CD4-positive, alpha-beta T cell (primary cell): ENCODE results near the gene ZNF627. TPM values are rescaled to one million over a fixed set of nuclear protein-coding genes. Genes with fewer than 3 reads are reported as not detected.
A peak's percentile ranks its signal among the peaks of the same experiment; 100 is the strongest.

Experiments used
- ATAC-seq: fragments of 200-7000 bp; cut with Tn5 transposase; one replicate; pipeline ENCODE4 v1.10.0; 2022; ENCODE audit warnings: mild to moderate bottlenecking; ENCODE audit not compliant: poor library complexity
- CTCF ChIA-PET: fragments of 350-600 bp; sonication (Branson Sonifier 250); formaldehyde crosslinking; loops from one replicate; lab custom pipeline; 2021; ENCODE audit warnings: antibody characterized with exemption, inconsistent platforms; lab: Charles Lee
- POLR2A ChIA-PET: fragments of 350-600 bp; sonication (Branson Sonifier 250); formaldehyde crosslinking; loops from one replicate; lab custom pipeline; 2021; ENCODE audit warnings: antibody characterized with exemption, inconsistent platforms; lab: Charles Lee
- DNase-seq, 14 experiments: peaks; one replicate each; pipeline ENCODE4 v3.0.0-alpha.2; 2013 to 2020; ENCODE audit warnings: mixed read lengths in 2 of 14
- H3K27ac ChIP-seq, 2 donors: one replicate each; pipeline versions ENCODE4 v1.5.1 to v1.7.0; 2013; ENCODE audit warnings: low read length in 2 of 2, low read depth in 1 of 2, mild to moderate bottlenecking in 1 of 2
- H3K27me3 ChIP-seq, 2 experiments: 1 replicate in 1 of 2; 2 replicates in 1 of 2; pipeline versions ENCODE4 v1.6.1 to v1.7.0; 2013; ENCODE audit warnings: low read length in 2 of 2, control low read depth in 1 of 2, mild to moderate bottlenecking in 1 of 2, moderate library complexity in 1 of 2; ENCODE audit not compliant: insufficient read depth in 2 of 2, control insufficient read depth in 1 of 2
- H3K36me3 ChIP-seq: one replicate; pipeline ENCODE4 v1.6.1; 2013; ENCODE audit warnings: low read length, control low read depth; ENCODE audit not compliant: insufficient read depth
- H3K4me1 ChIP-seq: one replicate; pipeline ENCODE4 v1.6.1; 2013; ENCODE audit warnings: low read length, control low read depth; ENCODE audit not compliant: insufficient read depth
- H3K4me3 ChIP-seq: one replicate; pipeline ENCODE4 v1.5.1; 2013; ENCODE audit warnings: mild to moderate bottlenecking, low read length, moderate library complexity
- H3K9me3 ChIP-seq, 2 experiments: 1 replicate in 1 of 2; 2 replicates in 1 of 2; pipeline versions ENCODE4 v1.6.1 to v1.7.0; 2013; ENCODE audit warnings: low read length in 2 of 2, mild to moderate bottlenecking in 2 of 2, control low read depth in 1 of 2, moderate library complexity in 1 of 2; ENCODE audit not compliant: control insufficient read depth in 1 of 2, insufficient read depth in 1 of 2
- H3K27ac Mint-ChIP-seq: one replicate; pipeline ENCODE4 v1.8.0; 2020; ENCODE audit warnings: mixed read lengths
- H3K27me3 Mint-ChIP-seq: one replicate; pipeline ENCODE4 v1.8.0; 2021; ENCODE audit warnings: mixed read lengths
- H3K36me3 Mint-ChIP-seq: one replicate; pipeline ENCODE4 v1.8.0; 2021; ENCODE audit warnings: low read depth, mixed read lengths
- H3K4me1 Mint-ChIP-seq: one replicate; pipeline ENCODE4 v1.8.0; 2021; ENCODE audit warnings: low read depth, mixed read lengths
- H3K4me3 Mint-ChIP-seq: one replicate; pipeline ENCODE4 v1.8.0; 2020; ENCODE audit warnings: mild to moderate bottlenecking, mixed read lengths
- H3K9me3 Mint-ChIP-seq: one replicate; pipeline ENCODE4 v1.8.0; 2020; ENCODE audit warnings: mixed read lengths
- intact Hi-C, 2 experiments: fragments of 100-400 bp; cut with DNase I in 1 of 2; cut with micrococcal nuclease in 1 of 2; formaldehyde crosslinking; loops; one replicate each; pipeline versions ENCODE4 v1.15.1 to v1.9.0; 2023 to 2025; cut with DNase I, micrococcal nuclease
- total RNA-seq, 174 experiments: library from RNA in 2 of 174; stranded (reverse) in 2 of 174; gene quantifications; one replicate each; pipeline ENCODE4 v1.2.3 and lab custom pipeline; 2021 to 2026
- TF ChIP-seq, protein P1 (sequence below): fragments of 200-600 bp; IDR thresholded peaks from one replicate; pipeline ENCODE4 v1.8.0; 2022; ENCODE audit warnings: antibody characterized with exemption, mild to moderate bottlenecking

The ZNF627 gene
- total RNA-seq, 2 experiments from 2014 or later = 11.7 to 12.7 TPM

DNA sequence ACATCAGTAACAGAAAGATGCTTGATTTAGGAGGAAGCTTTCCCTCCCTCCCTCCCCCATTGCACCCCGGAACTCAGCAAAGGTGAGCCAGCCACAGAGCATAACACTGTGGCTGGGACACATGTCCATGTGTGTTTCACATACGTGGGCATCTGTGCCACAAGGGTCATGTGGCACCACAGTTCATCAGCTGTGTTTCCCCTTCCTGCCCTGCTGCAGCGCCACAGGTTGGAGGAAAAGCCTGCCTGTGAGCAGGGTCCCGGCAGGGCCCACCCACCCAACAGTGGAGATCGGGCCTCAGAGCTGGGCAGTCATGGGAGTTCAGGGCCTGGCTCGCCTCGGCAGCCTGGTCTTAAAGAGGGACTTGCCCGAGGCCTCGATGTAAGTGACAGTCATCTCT, 22.6 kb upstream of the ZNF627 start:
- TF ChIP-seq, protein P1, sequence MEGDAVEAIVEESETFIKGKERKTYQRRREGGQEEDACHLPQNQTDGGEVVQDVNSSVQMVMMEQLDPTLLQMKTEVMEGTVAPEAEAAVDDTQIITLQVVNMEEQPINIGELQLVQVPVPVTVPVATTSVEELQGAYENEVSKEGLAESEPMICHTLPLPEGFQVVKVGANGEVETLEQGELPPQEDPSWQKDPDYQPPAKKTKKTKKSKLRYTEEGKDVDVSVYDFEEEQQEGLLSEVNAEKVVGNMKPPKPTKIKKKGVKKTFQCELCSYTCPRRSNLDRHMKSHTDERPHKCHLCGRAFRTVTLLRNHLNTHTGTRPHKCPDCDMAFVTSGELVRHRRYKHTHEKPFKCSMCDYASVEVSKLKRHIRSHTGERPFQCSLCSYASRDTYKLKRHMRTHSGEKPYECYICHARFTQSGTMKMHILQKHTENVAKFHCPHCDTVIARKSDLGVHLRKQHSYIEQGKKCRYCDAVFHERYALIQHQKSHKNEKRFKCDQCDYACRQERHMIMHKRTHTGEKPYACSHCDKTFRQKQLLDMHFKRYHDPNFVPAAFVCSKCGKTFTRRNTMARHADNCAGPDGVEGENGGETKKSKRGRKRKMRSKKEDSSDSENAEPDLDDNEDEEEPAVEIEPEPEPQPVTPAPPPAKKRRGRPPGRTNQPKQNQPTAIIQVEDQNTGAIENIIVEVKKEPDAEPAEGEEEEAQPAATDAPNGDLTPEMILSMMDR = no peak
- H3K27ac ChIP-seq = no peak overlapping the region
- POLR2A ChIA-PET = no interaction called here
- ATAC-seq = no peak
- no peak overlapping the region for H3K4me3 ChIP-seq
- H3K4me1 ChIP-seq = peaks cover 20% of the 10 kb centered on the region
- H3K27me3 ChIP-seq = no peaks in the 10 kb centered on the region
- Mint-ChIP-seq H3K36me3 (peaks cover 11% of the 10 kb centered on the region), H3K9me3 (no peaks in the 10 kb centered on the region), H3K27me3 (no peaks in the 10 kb centered on the region), H3K4me3 (no peak overlapping the region), H3K4me1 (peaks cover 7% of the 10 kb centered on the region), H3K27ac (no peak overlapping the region)
- peaks cover 13% of the 10 kb centered on the region for H3K36me3 ChIP-seq
- no peaks in the 10 kb centered on the region for H3K9me3 ChIP-seq
- DNase-seq = no peak
- intact Hi-C loops = no loop called here
- CTCF ChIA-PET = no interaction called here

DNA sequence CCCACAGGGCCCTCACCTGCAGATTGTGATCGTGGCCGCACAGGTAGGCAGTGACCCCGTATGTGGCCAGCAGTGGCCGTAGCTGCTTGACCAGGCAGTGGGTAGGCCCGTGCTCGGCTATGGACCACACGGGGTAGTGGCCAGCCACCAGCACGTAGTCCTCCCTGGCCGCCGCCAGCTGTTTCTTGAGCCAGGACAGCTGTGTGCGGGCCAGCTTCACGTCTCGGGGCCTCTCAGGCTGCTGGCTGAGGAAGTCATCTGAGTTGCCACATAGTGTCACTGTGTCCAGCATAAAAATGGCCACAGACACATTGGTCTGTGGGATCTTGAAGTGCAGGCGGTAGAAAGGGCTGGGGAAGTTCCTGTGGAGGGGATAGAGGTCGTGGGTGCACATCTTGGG, 21.1 kb upstream of the ZNF627 start:
- Histone ChIP-seq H3K27ac (no peak overlapping the region), H3K36me3 (peaks cover 13% of the 10 kb centered on the region), H3K4me3 (no peak overlapping the region), H3K9me3 (no peaks in the 10 kb centered on the region), H3K4me1 (peaks cover 33% of the 10 kb centered on the region), H3K27me3 (no peaks in the 10 kb centered on the region)
- Mint-ChIP-seq H3K27ac (peak overlapping the region; percentile 11), H3K4me3 (no peak overlapping the region), H3K27me3 (no peaks in the 10 kb centered on the region), H3K4me1 (peaks cover 12% of the 10 kb centered on the region), H3K9me3 (no peaks in the 10 kb centered on the region), H3K36me3 (peaks cover 11% of the 10 kb centered on the region)
- ChIA-PET CTCF (interaction anchor here (0.6 to 1.4 kb wide), 2 partner anchors 16 to 995 kb away, joined by 4 read pairs; no protein-coding TSS in a partner anchor), POLR2A (interaction anchor here (0.8 kb wide), 1 partner anchor 17 kb away, joined by 4 read pairs; the partner anchor contains the start of gene ELOF1)
- DNase-seq (no peak), ATAC-seq (no peak)
- TF ChIP-seq, protein P1 = no peak
- intact Hi-C loops = no loop called here

DNA sequence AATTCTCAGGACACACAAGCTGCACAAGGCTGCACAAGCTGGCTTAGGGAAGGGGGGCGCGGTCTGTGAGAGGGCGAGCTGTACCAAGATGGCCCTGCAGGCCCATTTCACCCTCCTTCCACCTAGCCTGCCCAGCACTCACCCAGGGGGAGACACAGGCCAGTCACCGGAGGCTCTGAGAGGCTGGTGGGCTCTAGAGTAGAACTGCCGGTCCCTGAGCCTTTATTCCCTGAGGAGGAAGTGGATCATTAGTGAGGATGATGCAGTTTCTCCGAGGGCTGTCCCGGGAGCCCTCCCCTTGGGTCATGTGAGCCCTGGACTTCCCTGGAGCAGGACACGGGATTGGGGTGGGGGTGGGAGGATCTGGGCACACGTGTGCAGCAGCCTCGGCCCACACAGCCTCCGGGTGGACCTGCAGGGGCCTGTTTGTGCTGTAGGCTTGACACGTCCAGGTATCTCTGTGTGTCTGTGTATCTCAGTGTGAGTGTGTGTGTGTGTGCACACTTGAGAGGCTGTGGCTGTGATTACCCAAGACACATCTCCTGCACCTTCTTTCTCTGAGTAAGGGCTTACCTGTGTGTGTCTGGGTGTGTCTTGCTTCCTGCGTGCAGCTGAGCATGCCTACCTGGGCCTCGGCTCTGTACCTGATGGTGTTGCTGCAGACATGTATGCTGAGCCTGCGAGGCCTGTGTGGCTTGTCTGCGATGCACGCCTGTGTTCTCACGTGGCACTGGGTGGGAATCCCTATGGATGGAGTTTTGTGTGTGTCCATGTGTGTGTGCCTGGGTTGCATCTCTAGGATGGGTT, 19.6 kb upstream of the ZNF627 start, which contains the start of gene ACP5:
TSS of gene ACP5 (minus strand) at position 195 of the 807 bp plus-strand sequence. CDS start 328 bp downstream, outside the sequence.
- intact Hi-C loops = loop anchor here in 1 of 2 experiments (2.0 kb wide), 1 partner anchor 19 kb away; the partner anchor contains the start of gene ELOF1
- ChIA-PET CTCF (interaction anchor here (0.9 kb wide), 1 partner anchor 16 kb away, joined by 3 read pairs; no protein-coding TSS in a partner anchor), POLR2A (interaction anchor here (1.0 to 1.4 kb wide), 4 partner anchors 9 to 49 kb away, joined by 3 to 4 read pairs (median 3); partner anchors contain the start of gene ECSIT)
- DNase-seq (peak in 2 of 14 experiments; percentile 22 to 28), ATAC-seq (peak; percentile 15)
- H3K27ac Mint-ChIP-seq = peak within 1 kb of the TSS; percentile 86
- Histone ChIP-seq H3K27ac (peak within 1 kb of the TSS; percentile 40 to 53), H3K4me3 (peak within 1 kb of the TSS; percentile 74), H3K27me3 (no peaks in the 10 kb centered on the region), H3K9me3 (no peaks in the 10 kb centered on the region), H3K4me1 (peaks cover 41% of the 10 kb centered on the region), H3K36me3 (peaks cover 13% of the 10 kb centered on the region)
- peaks cover 11% of the 10 kb centered on the region for H3K36me3 Mint-ChIP-seq
- H3K4me3 Mint-ChIP-seq = peak within 1 kb of the TSS; percentile 87
- H3K9me3 Mint-ChIP-seq = no peaks in the 10 kb centered on the region
- no peaks in the 10 kb centered on the region for H3K27me3 Mint-ChIP-seq
- TF ChIP-seq, protein P1 = no peak
- H3K4me1 Mint-ChIP-seq = peaks cover 23% of the 10 kb centered on the region
